DOHH2 (cell line): ENCODE results near the gene SIGLEC6.

Experiments
- H3F3A ChIP-seq: fragments of 200-600 bp; sonication (generic), shearing (Covaris generic); 2 replicates; pipeline ENCODE4 v1.6.0; 2016; ENCODE audit warnings: antibody characterized with exemption, mild to moderate bottlenecking; ENCODE audit not compliant: control insufficient read depth, insufficient read depth
- H3K27ac ChIP-seq: fragments of 200-600 bp; sonication (generic); 2 replicates; pipeline ENCODE4 v1.5.1; 2014; ENCODE audit warnings: low read depth, mild to moderate bottlenecking, low read length, moderate library complexity
- H3K27me3 ChIP-seq: fragments of 200-600 bp; sonication (generic); 2 replicates; pipeline ENCODE4 v1.6.1; 2014; ENCODE audit warnings: mild to moderate bottlenecking, low read length, mixed read lengths; ENCODE audit not compliant: control insufficient read depth
- H3K36me3 ChIP-seq: fragments of 200-600 bp; sonication (generic); 2 replicates; pipeline ENCODE4 v1.6.1; 2014; ENCODE audit warnings: mild to moderate bottlenecking, low read length, moderate library complexity, mixed read lengths; ENCODE audit not compliant: control insufficient read depth
- H3K4me1 ChIP-seq: fragments of 200-600 bp; sonication (generic); 2 replicates; pipeline ENCODE4 v1.6.1; 2014; ENCODE audit warnings: mild to moderate bottlenecking, low read length, mixed read lengths; ENCODE audit not compliant: control insufficient read depth
- H3K4me2 ChIP-seq: fragments of 200-600 bp; sonication (generic); 2 replicates; pipeline ENCODE4 v1.6.0; 2014; ENCODE audit warnings: mild to moderate bottlenecking, low read length, moderate library complexity
- H3K4me3 ChIP-seq: fragments of 200-600 bp; sonication (generic); 2 replicates; pipeline ENCODE4 v1.5.1; 2014; ENCODE audit warnings: mild to moderate bottlenecking, low read length, mixed read lengths
- H3K79me2 ChIP-seq: fragments of 200-600 bp; sonication (generic); 2 replicates; pipeline ENCODE4 v1.6.1; 2014; ENCODE audit warnings: mild to moderate bottlenecking, low read length, mixed read lengths; ENCODE audit not compliant: control insufficient read depth
- H3K9me2 ChIP-seq: fragments of 200-600 bp; sonication (generic); replicated peaks from 2 replicates; pipeline ENCODE4 v1.6.1; 2014; ENCODE audit warnings: mild to moderate bottlenecking, low read length, mixed read lengths; ENCODE audit not compliant: control insufficient read depth
- H3K9me3 ChIP-seq: fragments of 200-600 bp; sonication (generic); 2 replicates; pipeline ENCODE4 v1.6.1; 2014; ENCODE audit warnings: antibody characterized with exemption, low read length, mixed read lengths; ENCODE audit not compliant: control insufficient read depth, insufficient read depth
- H4K20me1 ChIP-seq: fragments of 200-600 bp; sonication (generic); 2 replicates; pipeline ENCODE4 v1.6.0; 2014; ENCODE audit warnings: low read depth, mild to moderate bottlenecking, antibody characterized with exemption, low read length, moderate library complexity; ENCODE audit not compliant: control insufficient read depth, insufficient read depth
- CTCF ChIP-seq: fragments of 200-600 bp; sonication (generic); IDR thresholded peaks from one replicate; pipeline ENCODE4 v1.5.1; 2014; ENCODE audit warnings: antibody characterized with exemption, mild to moderate bottlenecking, low read depth, low read length; ENCODE audit not compliant: poor library complexity, severe bottlenecking
- EZH2phosphoT487 ChIP-seq: fragments of 200-600 bp; sonication (generic); IDR thresholded peaks from 2 replicates; pipeline ENCODE4 v1.6.1; 2017; ENCODE audit warnings: borderline replicate concordance, mild to moderate bottlenecking, antibody characterized with exemption, low read length, moderate library complexity, mixed read lengths

Gene SIGLEC6

GRCh38 chr19:51491586-51491985, 39.9 kb downstream of the SIGLEC6 start:
- Histone ChIP-seq H4K20me1 (no peaks in the 10 kb centered on the region), H3K4me1 (no peaks in the 10 kb centered on the region), H3K36me3 (no peaks in the 10 kb centered on the region), H3K27me3 (no peaks in the 10 kb centered on the region), H3K4me3 (no peak overlapping the region), H3K9me2 (no peaks in the 10 kb centered on the region), H3K27ac (no peak overlapping the region), H3K79me2 (no peaks in the 10 kb centered on the region), H3F3A (no peaks in the 10 kb centered on the region), H3K9me3 (no peaks in the 10 kb centered on the region), H3K4me2 (no peak overlapping the region)
- TF ChIP-seq CTCF (no peak), EZH2phosphoT487 (no peak)

DNA sequence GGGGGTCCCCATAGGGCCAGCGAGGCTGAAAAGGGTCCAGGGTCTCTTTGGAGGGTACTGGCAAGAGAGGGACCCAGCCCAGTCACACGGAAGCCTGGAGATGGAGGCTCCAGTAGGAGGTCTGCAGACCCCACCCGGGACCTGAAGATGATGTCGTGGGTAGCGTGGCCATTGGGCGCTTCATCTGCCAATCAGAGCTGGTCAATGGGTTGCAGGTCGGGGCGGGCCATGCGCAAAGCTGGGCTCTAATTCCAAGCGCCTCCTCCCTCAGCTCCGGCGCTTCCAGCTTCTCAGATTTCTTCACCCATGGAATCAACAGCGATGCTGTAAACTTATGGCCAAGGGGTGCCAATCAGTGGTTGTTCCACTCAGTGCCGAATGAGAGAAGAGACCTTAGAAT, 40.8 kb downstream of the SIGLEC6 start:
- Histone ChIP-seq H3K4me1 (no peaks in the 10 kb centered on the region), H3K9me3 (no peaks in the 10 kb centered on the region), H4K20me1 (no peaks in the 10 kb centered on the region), H3K9me2 (no peaks in the 10 kb centered on the region), H3K4me2 (no peak overlapping the region), H3F3A (no peaks in the 10 kb centered on the region), H3K4me3 (no peak overlapping the region), H3K27ac (no peak overlapping the region), H3K27me3 (no peaks in the 10 kb centered on the region), H3K36me3 (no peaks in the 10 kb centered on the region), H3K79me2 (no peaks in the 10 kb centered on the region)
- TF ChIP-seq EZH2phosphoT487 (no peak), CTCF (no peak)

GRCh38 chr19:51489113-51489512, 42.4 kb downstream of the SIGLEC6 start:
- no peaks in the 10 kb centered on the region for H3K36me3 ChIP-seq
- H3K9me3 ChIP-seq = no peaks in the 10 kb centered on the region

More at GRCh38 chr19:51489113-51489512, 42.4 kb downstream of the SIGLEC6 start:
- no peak overlapping the region for H3K27ac ChIP-seq
- no peak overlapping the region for H3K4me2 ChIP-seq
- no peaks in the 10 kb centered on the region for H3K27me3 ChIP-seq
- H4K20me1 ChIP-seq = no peaks in the 10 kb centered on the region
- no peaks in the 10 kb centered on the region for H3K9me2 ChIP-seq
- no peaks in the 10 kb centered on the region for H3K79me2 ChIP-seq
- H3K4me1 ChIP-seq = no peaks in the 10 kb centered on the region
- no peak overlapping the region for H3K4me3 ChIP-seq
- TF ChIP-seq EZH2phosphoT487 = no peak
- TF ChIP-seq CTCF = no peak
- H3F3A ChIP-seq = no peaks in the 10 kb centered on the region
